Lower leg skin (tissue), 3 donors: ENCODE results near the gene ATP9B.

ENCODE experiments used
- CTCF ChIP-seq, 3 donors: fragments of 450-650 bp; IDR thresholded peaks; one replicate each; pipeline ENCODE4 v1.5.1; 2016; ENCODE audit warnings: antibody characterized with exemption in 3 of 3, mild to moderate bottlenecking in 3 of 3, moderate library complexity in 2 of 3
- POLR2A ChIP-seq, 2 donors: fragments of 450-650 bp; IDR thresholded peaks; one replicate each; pipeline ENCODE4 v1.6.1; 2016 to 2017; ENCODE audit warnings: antibody characterized with exemption in 2 of 2, mild to moderate bottlenecking in 1 of 2, moderate library complexity in 1 of 2

- TF ChIP-seq POLR2A (IDR thresholded peaks at IDR 0.05) (no peak), CTCF (IDR thresholded peaks at IDR 0.05) (no peak)
Measured at GRCh38 chr18:79260023-79260422, 190.8 kb downstream of the ATP9B start.
